ENCODE measurements around the gene TNFRSF14. TPM values are rescaled to one million over a fixed set of nuclear protein-coding genes. Genes with fewer than 3 reads are reported as not detected.

The TNFRSF14 gene
- total RNA-seq, 1 donor from 2014 or later = 11.1 TPM

GRCh38 chr1:2516124-2516523, 40.0 kb upstream of the TNFRSF14 start:
- no peak for DNase-seq (ENCODE audit: low read depth)
- Histone ChIP-seq H3K27me3 (ENCODE audit: control insufficient read depth, insufficient read depth, low read length) (no peaks in the 10 kb centered on the region), H3K4me3 (ENCODE audit: low read depth, low read length) (no peak overlapping the region), H3K36me3 (ENCODE audit: control insufficient read depth, insufficient read depth, low read length) (peaks cover 52% of the 10 kb centered on the region)
- TF ChIP-seq, protein P1, sequence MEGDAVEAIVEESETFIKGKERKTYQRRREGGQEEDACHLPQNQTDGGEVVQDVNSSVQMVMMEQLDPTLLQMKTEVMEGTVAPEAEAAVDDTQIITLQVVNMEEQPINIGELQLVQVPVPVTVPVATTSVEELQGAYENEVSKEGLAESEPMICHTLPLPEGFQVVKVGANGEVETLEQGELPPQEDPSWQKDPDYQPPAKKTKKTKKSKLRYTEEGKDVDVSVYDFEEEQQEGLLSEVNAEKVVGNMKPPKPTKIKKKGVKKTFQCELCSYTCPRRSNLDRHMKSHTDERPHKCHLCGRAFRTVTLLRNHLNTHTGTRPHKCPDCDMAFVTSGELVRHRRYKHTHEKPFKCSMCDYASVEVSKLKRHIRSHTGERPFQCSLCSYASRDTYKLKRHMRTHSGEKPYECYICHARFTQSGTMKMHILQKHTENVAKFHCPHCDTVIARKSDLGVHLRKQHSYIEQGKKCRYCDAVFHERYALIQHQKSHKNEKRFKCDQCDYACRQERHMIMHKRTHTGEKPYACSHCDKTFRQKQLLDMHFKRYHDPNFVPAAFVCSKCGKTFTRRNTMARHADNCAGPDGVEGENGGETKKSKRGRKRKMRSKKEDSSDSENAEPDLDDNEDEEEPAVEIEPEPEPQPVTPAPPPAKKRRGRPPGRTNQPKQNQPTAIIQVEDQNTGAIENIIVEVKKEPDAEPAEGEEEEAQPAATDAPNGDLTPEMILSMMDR (IDR thresholded peaks at IDR 0.05; ENCODE audit: insufficient read depth, low read length, severe bottlenecking) = no peak
- no peak for FAIRE-seq

GRCh38 chr1:2516946-2517345, 39.2 kb upstream of the TNFRSF14 start:
- Histone ChIP-seq H3K4me3 (ENCODE audit: low read depth, low read length) (no peak overlapping the region), H3K36me3 (ENCODE audit: control insufficient read depth, insufficient read depth, low read length) (peaks cover 53% of the 10 kb centered on the region), H3K27me3 (ENCODE audit: control insufficient read depth, insufficient read depth, low read length) (no peaks in the 10 kb centered on the region)
- TF ChIP-seq, protein P1 (IDR thresholded peaks at IDR 0.05; ENCODE audit: insufficient read depth, low read length, severe bottlenecking) = no peak
- FAIRE-seq = no peak
- DNase-seq (ENCODE audit: low read depth) = no peak

DNA sequence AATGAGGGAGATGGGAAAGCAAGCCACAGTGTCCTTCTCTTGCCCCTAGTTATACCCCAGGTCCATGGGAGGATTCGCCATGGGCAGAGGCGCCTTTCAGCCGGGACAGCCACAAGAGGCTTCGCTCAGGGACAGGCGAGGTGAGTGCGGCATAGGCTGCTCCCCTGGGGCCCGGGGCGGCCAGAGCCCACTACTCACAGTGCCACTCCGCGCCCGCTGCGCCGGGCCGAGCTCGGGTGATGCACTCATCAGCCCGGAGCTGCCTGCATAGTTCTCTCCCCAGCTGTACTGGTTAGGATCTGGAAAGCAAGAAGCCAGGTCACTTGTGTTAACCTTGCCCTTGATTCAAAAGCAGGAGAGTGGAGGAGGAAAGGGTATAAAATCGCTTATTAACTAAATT, 38.2 kb upstream of the TNFRSF14 start:
- no peak for DNase-seq (ENCODE audit: low read depth)
- H3K36me3 ChIP-seq (ENCODE audit: control insufficient read depth, insufficient read depth, low read length) = peaks cover 49% of the 10 kb centered on the region
- FAIRE-seq = no peak
- H3K27me3 ChIP-seq (ENCODE audit: control insufficient read depth, insufficient read depth, low read length) = no peaks in the 10 kb centered on the region
- no peak overlapping the region for H3K4me3 ChIP-seq (ENCODE audit: low read depth, low read length)
- TF ChIP-seq, protein P1 (IDR thresholded peaks at IDR 0.05; ENCODE audit: insufficient read depth, low read length, severe bottlenecking) = no peak

DNA sequence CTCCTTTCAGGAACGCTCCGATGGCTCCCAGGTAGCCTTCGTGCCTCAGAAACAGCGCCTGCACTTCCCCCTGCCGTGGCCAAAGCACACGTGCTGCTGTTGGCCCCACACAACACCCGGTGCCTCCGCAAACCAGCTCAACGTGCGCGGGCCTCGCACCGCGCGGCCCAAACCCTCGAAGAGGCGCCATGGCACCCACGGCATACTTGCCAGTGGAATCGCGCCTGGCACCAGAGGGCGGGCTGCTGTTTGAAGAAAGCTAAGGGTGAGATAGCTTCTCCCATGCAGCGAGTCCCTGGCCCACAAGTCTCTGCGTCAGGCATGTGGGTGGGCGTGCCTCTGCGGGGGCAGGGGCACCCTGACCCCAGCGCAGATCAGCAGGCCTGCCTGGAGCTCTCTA, 37.6 kb upstream of the TNFRSF14 start:
- TF ChIP-seq, protein P1 (IDR thresholded peaks at IDR 0.05; ENCODE audit: insufficient read depth, low read length, severe bottlenecking) = no peak
- Histone ChIP-seq H3K27me3 (ENCODE audit: control insufficient read depth, insufficient read depth, low read length) (no peaks in the 10 kb centered on the region), H3K36me3 (ENCODE audit: control insufficient read depth, insufficient read depth, low read length) (peaks cover 47% of the 10 kb centered on the region), H3K4me3 (ENCODE audit: low read depth, low read length) (no peak overlapping the region)
- FAIRE-seq (no peak), DNase-seq (ENCODE audit: low read depth) (no peak)

- no peak for FAIRE-seq
- H3K4me3 ChIP-seq (ENCODE audit: low read depth, low read length) = no peak overlapping the region
- peaks cover 42% of the 10 kb centered on the region for H3K36me3 ChIP-seq (ENCODE audit: control insufficient read depth, insufficient read depth, low read length)
Measured at GRCh38 chr1:2519029-2519685, 37.0 kb upstream of the TNFRSF14 start.

More at GRCh38 chr1:2519029-2519685, 37.0 kb upstream of the TNFRSF14 start:
- no peaks in the 10 kb centered on the region for H3K27me3 ChIP-seq (ENCODE audit: control insufficient read depth, insufficient read depth, low read length)
- TF ChIP-seq, protein P1 (IDR thresholded peaks at IDR 0.05; ENCODE audit: insufficient read depth, low read length, severe bottlenecking) = no peak
- DNase-seq (ENCODE audit: low read depth) = no peak

All from bronchial epithelial cell (primary cell).